ENCODE results near the gene ITIH1.
"Not testable (repeated sequence)": the region's sequence is repeated elsewhere in the genome, so short reads cannot be mapped to it uniquely, and the experiment has no call there.

The ITIH1 gene

GRCh38 chr3:52776486-52776885 is 913 bp upstream of the ITIH1 start:
- DNase-seq; H3K4me1 ChIP-seq (ENCODE audit: control insufficient read depth, low read depth, low read length); H3K4me2 ChIP-seq (ENCODE audit: low read length); H3K18ac ChIP-seq (ENCODE audit: low read length); H3K79me2 ChIP-seq (ENCODE audit: control insufficient read depth, insufficient read depth, low read length); H3K27ac ChIP-seq (ENCODE audit: low read depth, low read length); H4K5ac ChIP-seq (ENCODE audit: low read length); H3K23ac ChIP-seq (ENCODE audit: low read length); H4K8ac ChIP-seq (ENCODE audit: low read depth, low read length); H3K36me3 ChIP-seq (ENCODE audit: control insufficient read depth, insufficient read depth, low read length); H3K27me3 ChIP-seq (ENCODE audit: insufficient read depth, low read length, poor library complexity); H2BK15ac ChIP-seq (replicated peaks; ENCODE audit: low read depth); H2AK5ac ChIP-seq (ENCODE audit: low read length); H3K79me1 ChIP-seq (ENCODE audit: low read length); H3K4me3 ChIP-seq (ENCODE audit: low read length); H2BK120ac ChIP-seq (ENCODE audit: low read depth, low read length); H3K4ac ChIP-seq (ENCODE audit: low read depth, low read length); H2BK5ac ChIP-seq (ENCODE audit: low read length); H3K56ac ChIP-seq (ENCODE audit: low read length); H3K9ac ChIP-seq (ENCODE audit: low read length): not testable (repeated sequence)
- WGBS (ENCODE audit: extremely low coverage, insufficient coverage, low lambda C conversion rate): no CpG with 5 or more reads among the region's 6 CpGs

- Histone ChIP-seq H3K9ac (ENCODE audit: low read length) (no peak overlapping the region), H3K79me2 (ENCODE audit: control insufficient read depth, insufficient read depth, low read length) (no peaks in the 10 kb centered on the region), H3K4ac (ENCODE audit: low read depth, low read length) (no peak overlapping the region), H3K36me3 (ENCODE audit: control insufficient read depth, insufficient read depth, low read length) (no peaks in the 10 kb centered on the region), H4K5ac (ENCODE audit: low read length) (no peak overlapping the region), H3K79me1 (ENCODE audit: low read length) (no peaks in the 10 kb centered on the region), H3K4me2 (ENCODE audit: low read length) (no peak overlapping the region), H2BK120ac (ENCODE audit: low read depth, low read length) (no peak overlapping the region), H3K27me3 (ENCODE audit: insufficient read depth, low read length, poor library complexity) (no peaks in the 10 kb centered on the region), H3K56ac (ENCODE audit: low read length) (no peak overlapping the region), H3K4me3 (ENCODE audit: low read length) (no peak overlapping the region), H3K4me1 (ENCODE audit: control insufficient read depth, low read depth, low read length) (no peaks in the 10 kb centered on the region), H4K8ac (ENCODE audit: low read depth, low read length) (no peak overlapping the region), H3K23ac (ENCODE audit: low read length) (no peak overlapping the region), H2AK5ac (ENCODE audit: low read length) (no peak overlapping the region), H2BK15ac (replicated peaks; ENCODE audit: low read depth) (no peak overlapping the region), H3K27ac (ENCODE audit: low read depth, low read length) (no peak overlapping the region), H2BK5ac (ENCODE audit: low read length) (no peak overlapping the region), H3K18ac (ENCODE audit: low read length) (no peak overlapping the region)
- WGBS (ENCODE audit: extremely low coverage, insufficient coverage, low lambda C conversion rate): no CpG with 5 or more reads among the region's 17 CpGs
- DNase-seq: no peak
These were observed 783 bp downstream of the ITIH1 start for GRCh38 chr3:52777959-52778805.

- Histone ChIP-seq H3K4me3 (ENCODE audit: low read length) (no peak overlapping the region), H2BK120ac (ENCODE audit: low read depth, low read length) (no peak overlapping the region), H3K4ac (ENCODE audit: low read depth, low read length) (no peak overlapping the region), H2BK15ac (replicated peaks; ENCODE audit: low read depth) (no peak overlapping the region), H3K27ac (ENCODE audit: low read depth, low read length) (no peak overlapping the region), H4K5ac (ENCODE audit: low read length) (no peak overlapping the region), H2AK5ac (ENCODE audit: low read length) (no peak overlapping the region), H3K56ac (ENCODE audit: low read length) (no peak overlapping the region), H3K23ac (ENCODE audit: low read length) (no peak overlapping the region), H3K18ac (ENCODE audit: low read length) (no peak overlapping the region), H2BK5ac (ENCODE audit: low read length) (no peak overlapping the region), H3K36me3 (ENCODE audit: control insufficient read depth, insufficient read depth, low read length) (no peaks in the 10 kb centered on the region), H3K9ac (ENCODE audit: low read length) (no peak overlapping the region), H3K4me2 (ENCODE audit: low read length) (no peak overlapping the region), H3K4me1 (ENCODE audit: control insufficient read depth, low read depth, low read length) (no peaks in the 10 kb centered on the region), H3K79me2 (ENCODE audit: control insufficient read depth, insufficient read depth, low read length) (no peaks in the 10 kb centered on the region), H4K8ac (ENCODE audit: low read depth, low read length) (no peak overlapping the region), H3K27me3 (ENCODE audit: insufficient read depth, low read length, poor library complexity) (no peaks in the 10 kb centered on the region), H3K79me1 (ENCODE audit: low read length) (no peaks in the 10 kb centered on the region)
- no CpG with 5 or more reads among the region's 11 CpGs for WGBS (ENCODE audit: extremely low coverage, insufficient coverage, low lambda C conversion rate)
- DNase-seq: no peak
These were observed 1.8 kb downstream of the ITIH1 start for GRCh38 chr3:52779011-52779836.

GRCh38 chr3:52779837-52780585 is 2.6 kb downstream of the ITIH1 start:
- Histone ChIP-seq H3K56ac (ENCODE audit: low read length) (no peak overlapping the region), H3K27me3 (ENCODE audit: insufficient read depth, low read length, poor library complexity) (no peaks in the 10 kb centered on the region), H3K4me1 (ENCODE audit: control insufficient read depth, low read depth, low read length) (no peaks in the 10 kb centered on the region), H3K9ac (ENCODE audit: low read length) (no peak overlapping the region), H3K4me2 (ENCODE audit: low read length) (no peak overlapping the region), H3K18ac (ENCODE audit: low read length) (no peak overlapping the region), H3K79me1 (ENCODE audit: low read length) (no peaks in the 10 kb centered on the region), H4K5ac (ENCODE audit: low read length) (no peak overlapping the region), H3K36me3 (ENCODE audit: control insufficient read depth, insufficient read depth, low read length) (no peaks in the 10 kb centered on the region), H2BK5ac (ENCODE audit: low read length) (no peak overlapping the region), H3K79me2 (ENCODE audit: control insufficient read depth, insufficient read depth, low read length) (no peaks in the 10 kb centered on the region), H2BK15ac (replicated peaks; ENCODE audit: low read depth) (no peak overlapping the region), H3K27ac (ENCODE audit: low read depth, low read length) (no peak overlapping the region), H4K8ac (ENCODE audit: low read depth, low read length) (no peak overlapping the region), H3K23ac (ENCODE audit: low read length) (no peak overlapping the region), H2AK5ac (ENCODE audit: low read length) (no peak overlapping the region), H2BK120ac (ENCODE audit: low read depth, low read length) (no peak overlapping the region), H3K4me3 (ENCODE audit: low read length) (no peak overlapping the region), H3K4ac (ENCODE audit: low read depth, low read length) (no peak overlapping the region)
- DNase-seq: no peak
- WGBS (ENCODE audit: extremely low coverage, insufficient coverage, low lambda C conversion rate): no CpG with 5 or more reads among the region's 8 CpGs

GRCh38 chr3:52781741-52782140 is 4.3 kb downstream of the ITIH1 start:
- H2BK15ac ChIP-seq (replicated peaks; ENCODE audit: low read depth): no peak overlapping the region
- H3K4me2 ChIP-seq (ENCODE audit: low read length): no peak overlapping the region
- no peaks in the 10 kb centered on the region for H3K27me3 ChIP-seq (ENCODE audit: insufficient read depth, low read length, poor library complexity)
- no peak overlapping the region for H3K4me3 ChIP-seq (ENCODE audit: low read length)
- H3K36me3 ChIP-seq (ENCODE audit: control insufficient read depth, insufficient read depth, low read length): no peaks in the 10 kb centered on the region
- no peak overlapping the region for H3K18ac ChIP-seq (ENCODE audit: low read length)
- no peak overlapping the region for H4K5ac ChIP-seq (ENCODE audit: low read length)
- H2BK5ac ChIP-seq (ENCODE audit: low read length): no peak overlapping the region
- H3K4me1 ChIP-seq (ENCODE audit: control insufficient read depth, low read depth, low read length): no peaks in the 10 kb centered on the region
- no peak overlapping the region for H4K8ac ChIP-seq (ENCODE audit: low read depth, low read length)
- H2AK5ac ChIP-seq (ENCODE audit: low read length): no peak overlapping the region
- WGBS (ENCODE audit: extremely low coverage, insufficient coverage, low lambda C conversion rate): no CpG with 5 or more reads among the region's 13 CpGs
- H3K9ac ChIP-seq (ENCODE audit: low read length): no peak overlapping the region
- no peaks in the 10 kb centered on the region for H3K79me1 ChIP-seq (ENCODE audit: low read length)
- H2BK120ac ChIP-seq (ENCODE audit: low read depth, low read length): no peak overlapping the region
- no peak overlapping the region for H3K27ac ChIP-seq (ENCODE audit: low read depth, low read length)
- H3K56ac ChIP-seq (ENCODE audit: low read length): no peak overlapping the region
- no peak overlapping the region for H3K23ac ChIP-seq (ENCODE audit: low read length)
- no peaks in the 10 kb centered on the region for H3K79me2 ChIP-seq (ENCODE audit: control insufficient read depth, insufficient read depth, low read length)
- no peak for DNase-seq
- H3K4ac ChIP-seq (ENCODE audit: low read depth, low read length): no peak overlapping the region

All from mesendoderm (in vitro differentiated cells).